H1 (cell line): Measurements from ENCODE around the gene ERGIC3.

ENCODE experiments used
- BCL11A ChIP-seq, 2 experiments: IDR thresholded peaks; one replicate each; pipeline ENCODE4 v1.6.1; 2011; ENCODE audit warnings: low read depth in 2 of 2, low read length in 2 of 2, mild to moderate bottlenecking in 2 of 2
- CBX5 ChIP-seq: fragments of 300-800, 300-1000 bp; sonication (generic); IDR thresholded peaks from 2 replicates; pipeline ENCODE4 v1.7.1; 2016; ENCODE audit warnings: antibody characterized with exemption, low read length, low read depth
- CTCF ChIP-seq, 3 experiments: IDR thresholded peaks; 1 replicate in 2 of 3; 2 replicates in 1 of 3; pipeline versions ENCODE4 v1.5.1 to v1.6.1; 2011; ENCODE audit warnings: low read length in 3 of 3, mild to moderate bottlenecking in 3 of 3, inconsistent platforms in 2 of 3, low read depth in 1 of 3, moderate library complexity in 1 of 3; ENCODE audit not compliant: insufficient read depth in 1 of 3; ENCODE audit errors: control extremely low read depth in 1 of 3
- EP300 ChIP-seq, 2 experiments: IDR thresholded peaks; 1 replicate in 1 of 2; 2 replicates in 1 of 2; pipeline ENCODE4 v1.6.1; 2011 to 2012; ENCODE audit warnings: low read depth in 2 of 2, low read length in 2 of 2, mild to moderate bottlenecking in 2 of 2, borderline replicate concordance in 1 of 2, inconsistent platforms in 1 of 2, moderate library complexity in 1 of 2
- POLR2AphosphoS5 ChIP-seq: IDR thresholded peaks from 2 replicates; pipeline ENCODE4 v1.6.1; 2011; ENCODE audit warnings: low read depth, low read length
- YY1 ChIP-seq: IDR thresholded peaks from 2 replicates; pipeline ENCODE4 v1.6.1; 2011; ENCODE audit warnings: low read depth, mild to moderate bottlenecking, low read length

- TF ChIP-seq CBX5 (no peak), CTCF (IDR thresholded peaks at IDR 0.05; ENCODE audit: control extremely low read depth in 1 of 3, insufficient read depth in 1 of 3, low read depth in 1 of 3, low read length in 3 of 3) (no peak), YY1 (no peak), POLR2AphosphoS5 (no peak), EP300 (IDR thresholded peaks at IDR 0.05; ENCODE audit: borderline replicate concordance in 1 of 2, low read depth in 2 of 2, low read length in 2 of 2) (no peak), BCL11A (IDR thresholded peaks at IDR 0.05; ENCODE audit: low read depth in 2 of 2, low read length in 2 of 2) (no peak)
Observed at GRCh38 chr20:35600176-35600992, 58.5 kb downstream of the ERGIC3 start.
